ENCODE data around the gene AXIN2.

- TF ChIP-seq CTCF (IDR thresholded peaks at IDR 0.05; ENCODE audit: insufficient read depth, low read depth, low read length) = no peak
- TF ChIP-seq EZH2 (IDR thresholded peaks at IDR 0.05; ENCODE audit: insufficient read depth, low read length) = no peak
Measured at GRCh38 chr17:65539630-65540266, 21.7 kb downstream of the AXIN2 start.

Data from astrocyte (in vitro differentiated cells and primary cell).